PC-9 (cell line): ENCODE results near the gene AGBL4. TPM values are rescaled to one million over a fixed set of nuclear protein-coding genes. Genes with fewer than 3 reads are reported as not detected.

Experiments
- BruUV-seq: library from RNA; stranded (reverse); fragments of 400-500 nt; replicated peaks from 2 replicates; lab custom pipeline; 2021; lab: Mats Ljungman, UMichigan
- CTCF ChIA-PET: fragments of 300-600 bp; sonication (Branson Sonifier 250); formaldehyde crosslinking; loops from one replicate; lab custom pipeline; 2022; ENCODE audit warnings: antibody characterized with exemption; lab: Charles Lee
- POLR2A ChIA-PET: fragments of 300-600 bp; sonication (Branson Sonifier 250); formaldehyde crosslinking; loops from one replicate; lab custom pipeline; 2022; ENCODE audit warnings: antibody characterized with exemption; ENCODE audit not compliant: unreplicated experiment; lab: Charles Lee
- DNase-seq, 2 experiments: peaks; one replicate each; pipeline versions ENCODE4 v3.0.0 to v3.0.0-alpha.2; 2015 to 2022; ENCODE audit warnings: mixed read lengths in 1 of 2
- H2AFZ ChIP-seq: fragments of 200-600 bp; sonication (generic); 2 replicates; pipeline ENCODE4 v1.8.1; 2017; ENCODE audit warnings: antibody characterized with exemption
- H3F3A ChIP-seq: fragments of 200-600 bp; sonication (generic); 2 replicates; pipeline ENCODE4 v1.8.1; 2017; ENCODE audit warnings: antibody characterized with exemption, mild to moderate bottlenecking, low read depth; ENCODE audit not compliant: insufficient read depth
- H3K27ac ChIP-seq: fragments of 200-600 bp; sonication (generic); 2 replicates; pipeline ENCODE4 v1.6.1; 2016; ENCODE audit warnings: mixed run types
- H3K27me3 ChIP-seq: fragments of 200-600 bp; sonication (generic); 2 replicates; pipeline ENCODE4 v1.6.1; 2016; ENCODE audit warnings: low read depth, mixed run types; ENCODE audit not compliant: insufficient read depth
- H3K36me3 ChIP-seq: fragments of 200-600 bp; sonication (generic); 2 replicates; pipeline ENCODE4 v1.6.1; 2016; ENCODE audit warnings: low read depth, mixed run types
- H3K4me1 ChIP-seq: fragments of 200-600 bp; sonication (generic); replicated peaks from 2 replicates; pipeline ENCODE4 v1.6.1; 2016; ENCODE audit warnings: mixed run types; ENCODE audit not compliant: insufficient read depth
- H3K4me2 ChIP-seq: fragments of 200-600 bp; sonication (generic); 2 replicates; pipeline ENCODE4 v1.6.1; 2017; ENCODE audit warnings: mixed run types
- H3K4me3 ChIP-seq: fragments of 200-600 bp; sonication (generic); 2 replicates; pipeline ENCODE4 v1.6.1; 2016; ENCODE audit warnings: mixed run types
- H3K79me2 ChIP-seq: fragments of 200-600 bp; sonication (generic); 2 replicates; pipeline ENCODE4 v1.6.1; 2017; ENCODE audit warnings: low read depth, mixed run types
- H3K9me2 ChIP-seq: fragments of 200-600 bp; sonication (generic); 2 replicates; pipeline ENCODE4 v1.8.1; 2017; ENCODE audit warnings: mild to moderate bottlenecking; ENCODE audit not compliant: insufficient read depth
- H3K9me3 ChIP-seq: fragments of 200-600 bp; sonication (generic); 2 replicates; pipeline ENCODE4 v1.8.1; 2016; ENCODE audit warnings: low read depth; ENCODE audit not compliant: insufficient read depth
- H4K20me1 ChIP-seq: fragments of 200-600 bp; sonication (generic); 2 replicates; pipeline ENCODE4 v1.8.1; 2017; ENCODE audit not compliant: insufficient read depth
- CTCF ChIP-seq: fragments of 200-600 bp; sonication (generic); conservative IDR thresholded peaks from 2 replicates; pipeline ENCODE4 v1.6.1; 2017; ENCODE audit warnings: mixed run types, antibody characterized with exemption, mild to moderate bottlenecking, moderate library complexity
- EZH2 ChIP-seq: fragments of 200-600 bp; sonication (generic); IDR thresholded peaks from 2 replicates; pipeline ENCODE4 v1.8.0; 2017; ENCODE audit warnings: antibody characterized with exemption, low read depth
- intact Hi-C: fragments of 100-400 bp; cut with micrococcal nuclease; formaldehyde crosslinking; loops from one replicate; pipeline ENCODE4 v1.10.0; 2022; ENCODE audit not compliant: unreplicated experiment
- total RNA-seq: library from RNA; stranded (reverse); gene quantifications from 2 replicates; pipeline ENCODE4 v1.2.3, GENCODE V29; 2021

The AGBL4 gene
- total RNA-seq, 1 experiment from 2014 or later, result not detected

- H3F3A ChIP-seq, result no peaks in the 10 kb centered on the region
- H3K9me3 ChIP-seq, result no peaks in the 10 kb centered on the region
- POLR2A ChIA-PET, result no interaction called here
- no peaks in the 10 kb centered on the region for H3K79me2 ChIP-seq
- BruUV-seq, result no TSS peak
- H3K4me3 ChIP-seq, result no peak overlapping the region
- no peak overlapping the region for H2AFZ ChIP-seq
- intact Hi-C loops, result no loop called here
- CTCF ChIA-PET, result interaction anchor here (0.6 kb wide), 2 partner anchors 33 to 978 kb away, joined by 3 read pairs; no protein-coding TSS in a partner anchor
- no peaks in the 10 kb centered on the region for H3K9me2 ChIP-seq
- no peak overlapping the region for H3K4me2 ChIP-seq
- no peak for DNase-seq
- no peaks in the 10 kb centered on the region for H4K20me1 ChIP-seq
- peaks cover 27% of the 10 kb centered on the region for H3K27me3 ChIP-seq
- H3K4me1 ChIP-seq, result no peaks in the 10 kb centered on the region
- TF ChIP-seq EZH2, result no peak
- peak; percentile 48 for TF ChIP-seq CTCF
- no peak overlapping the region for H3K27ac ChIP-seq
- H3K36me3 ChIP-seq, result no peaks in the 10 kb centered on the region
Measured at GRCh38 chr1:48688102-48688760, 1335.5 kb downstream of the AGBL4 start.

GRCh38 chr1:48687282-48688045 lies 1336.3 kb downstream of the AGBL4 start:
- ChIA-PET CTCF (no interaction called here), POLR2A (no interaction called here)
- no peaks in the 10 kb centered on the region for H3K9me3 ChIP-seq
- H3K4me1 ChIP-seq, result no peaks in the 10 kb centered on the region
- no TSS peak for BruUV-seq
- H3K27ac ChIP-seq, result no peak overlapping the region
- H3K4me2 ChIP-seq, result no peak overlapping the region
- no peaks in the 10 kb centered on the region for H3F3A ChIP-seq
- H3K4me3 ChIP-seq, result no peak overlapping the region
- no peaks in the 10 kb centered on the region for H3K9me2 ChIP-seq
- no peak overlapping the region for H2AFZ ChIP-seq
- no peaks in the 10 kb centered on the region for H4K20me1 ChIP-seq
- TF ChIP-seq EZH2 (no peak), CTCF (no peak)
- H3K36me3 ChIP-seq, result no peaks in the 10 kb centered on the region
- intact Hi-C loops, result no loop called here
- H3K27me3 ChIP-seq, result peaks cover 21% of the 10 kb centered on the region
- H3K79me2 ChIP-seq, result no peaks in the 10 kb centered on the region
- no peak for DNase-seq

- POLR2A ChIA-PET, result no interaction called here
- Histone ChIP-seq H3K79me2 (no peaks in the 10 kb centered on the region), H4K20me1 (no peaks in the 10 kb centered on the region), H3K4me3 (no peak overlapping the region), H3K9me3 (no peaks in the 10 kb centered on the region), H3K9me2 (no peaks in the 10 kb centered on the region), H3K4me2 (no peak overlapping the region), H3K36me3 (no peaks in the 10 kb centered on the region), H3F3A (no peaks in the 10 kb centered on the region), H3K4me1 (no peaks in the 10 kb centered on the region), H3K27me3 (peaks cover 12% of the 10 kb centered on the region; the same call in 1 of the 2 replicates), H2AFZ (no peak overlapping the region), H3K27ac (no peak overlapping the region)
- intact Hi-C loops, result no loop called here
- no peak for DNase-seq
- CTCF ChIA-PET, result no interaction called here
- no TSS peak for BruUV-seq
- no peak for TF ChIP-seq EZH2
- no peak for TF ChIP-seq CTCF
Measured at GRCh38 chr1:48686159-48686558, 1337.6 kb downstream of the AGBL4 start.
